CD4-positive, alpha-beta T cell (primary cell): Measurements from ENCODE around the gene TEX19. TPM values are rescaled to one million over a fixed set of nuclear protein-coding genes. Genes with fewer than 3 reads are reported as not detected.

Experiments used
- ATAC-seq: fragments of 200-7000 bp; cut with Tn5 transposase; one replicate; pipeline ENCODE4 v1.10.0; 2022; ENCODE audit warnings: mild to moderate bottlenecking; ENCODE audit not compliant: poor library complexity
- CTCF ChIA-PET: fragments of 350-600 bp; sonication (Branson Sonifier 250); formaldehyde crosslinking; loops from one replicate; lab custom pipeline; 2021; ENCODE audit warnings: antibody characterized with exemption, inconsistent platforms; lab: Charles Lee
- POLR2A ChIA-PET: fragments of 350-600 bp; sonication (Branson Sonifier 250); formaldehyde crosslinking; loops from one replicate; lab custom pipeline; 2021; ENCODE audit warnings: antibody characterized with exemption, inconsistent platforms; lab: Charles Lee
- DNase-seq, 14 experiments: peaks; one replicate each; pipeline ENCODE4 v3.0.0-alpha.2; 2013 to 2020; ENCODE audit warnings: mixed read lengths in 2 of 14
- H3K27ac ChIP-seq, 2 donors: one replicate each; pipeline versions ENCODE4 v1.5.1 to v1.7.0; 2013; ENCODE audit warnings: low read length in 2 of 2, low read depth in 1 of 2, mild to moderate bottlenecking in 1 of 2
- H3K27me3 ChIP-seq, 2 experiments: 1 replicate in 1 of 2; 2 replicates in 1 of 2; pipeline versions ENCODE4 v1.6.1 to v1.7.0; 2013; ENCODE audit warnings: low read length in 2 of 2, control low read depth in 1 of 2, mild to moderate bottlenecking in 1 of 2, moderate library complexity in 1 of 2; ENCODE audit not compliant: insufficient read depth in 2 of 2, control insufficient read depth in 1 of 2
- H3K36me3 ChIP-seq: one replicate; pipeline ENCODE4 v1.6.1; 2013; ENCODE audit warnings: low read length, control low read depth; ENCODE audit not compliant: insufficient read depth
- H3K4me1 ChIP-seq: one replicate; pipeline ENCODE4 v1.6.1; 2013; ENCODE audit warnings: low read length, control low read depth; ENCODE audit not compliant: insufficient read depth
- H3K4me3 ChIP-seq: one replicate; pipeline ENCODE4 v1.5.1; 2013; ENCODE audit warnings: mild to moderate bottlenecking, low read length, moderate library complexity
- H3K9me3 ChIP-seq, 2 experiments: 1 replicate in 1 of 2; 2 replicates in 1 of 2; pipeline versions ENCODE4 v1.6.1 to v1.7.0; 2013; ENCODE audit warnings: low read length in 2 of 2, mild to moderate bottlenecking in 2 of 2, control low read depth in 1 of 2, moderate library complexity in 1 of 2; ENCODE audit not compliant: control insufficient read depth in 1 of 2, insufficient read depth in 1 of 2
- H3K27ac Mint-ChIP-seq: one replicate; pipeline ENCODE4 v1.8.0; 2020; ENCODE audit warnings: mixed read lengths
- H3K27me3 Mint-ChIP-seq: one replicate; pipeline ENCODE4 v1.8.0; 2021; ENCODE audit warnings: mixed read lengths
- H3K36me3 Mint-ChIP-seq: one replicate; pipeline ENCODE4 v1.8.0; 2021; ENCODE audit warnings: low read depth, mixed read lengths
- H3K4me1 Mint-ChIP-seq: one replicate; pipeline ENCODE4 v1.8.0; 2021; ENCODE audit warnings: low read depth, mixed read lengths
- H3K4me3 Mint-ChIP-seq: one replicate; pipeline ENCODE4 v1.8.0; 2020; ENCODE audit warnings: mild to moderate bottlenecking, mixed read lengths
- H3K9me3 Mint-ChIP-seq: one replicate; pipeline ENCODE4 v1.8.0; 2020; ENCODE audit warnings: mixed read lengths
- intact Hi-C, 2 experiments: fragments of 100-400 bp; cut with DNase I in 1 of 2; cut with micrococcal nuclease in 1 of 2; formaldehyde crosslinking; loops; one replicate each; pipeline versions ENCODE4 v1.15.1 to v1.9.0; 2023 to 2025; cut with DNase I, micrococcal nuclease
- total RNA-seq, 174 experiments: library from RNA in 2 of 174; stranded (reverse) in 2 of 174; gene quantifications; one replicate each; pipeline ENCODE4 v1.2.3 and lab custom pipeline; 2021 to 2026
- TF ChIP-seq, protein P1 (sequence below): fragments of 200-600 bp; IDR thresholded peaks from one replicate; pipeline ENCODE4 v1.8.0; 2022; ENCODE audit warnings: antibody characterized with exemption, mild to moderate bottlenecking

The TEX19 gene
- total RNA-seq, 2 experiments from 2014 or later, result not detected

DNA sequence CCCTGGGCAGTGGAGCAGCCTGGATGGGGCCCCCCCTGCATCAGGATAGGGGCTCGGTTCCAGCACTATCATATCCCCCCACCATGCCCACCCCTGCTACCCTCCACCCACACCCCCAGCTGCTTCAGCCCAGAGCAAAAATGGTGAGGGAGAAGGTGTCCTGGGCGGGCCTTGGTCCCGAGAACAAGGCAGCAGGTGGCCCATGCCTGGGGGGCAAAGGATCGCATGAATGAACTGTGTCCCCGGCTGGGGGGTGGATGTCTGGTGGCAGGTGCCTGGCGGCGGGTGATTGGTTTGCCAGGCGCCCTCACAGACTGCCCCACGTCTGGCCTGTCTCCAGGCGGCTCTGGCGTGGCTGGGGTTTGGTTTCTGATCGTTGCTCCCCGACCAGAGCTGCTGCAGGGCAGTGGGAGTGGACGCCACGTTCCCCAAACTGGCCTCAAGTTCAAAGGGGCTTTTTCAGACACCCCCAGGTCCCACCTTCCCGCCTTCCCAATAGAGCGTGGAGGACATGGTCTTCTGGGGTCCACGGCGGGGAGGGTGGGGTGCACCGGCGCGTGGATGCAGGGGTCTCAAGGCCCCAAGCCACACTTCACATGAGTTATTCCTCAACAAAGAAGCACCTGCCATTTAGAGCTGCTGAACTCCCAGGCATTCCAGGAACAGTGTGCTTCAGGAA, 25.1 kb downstream of the TEX19 start:
- POLR2A ChIA-PET, result no interaction called here

DNA sequence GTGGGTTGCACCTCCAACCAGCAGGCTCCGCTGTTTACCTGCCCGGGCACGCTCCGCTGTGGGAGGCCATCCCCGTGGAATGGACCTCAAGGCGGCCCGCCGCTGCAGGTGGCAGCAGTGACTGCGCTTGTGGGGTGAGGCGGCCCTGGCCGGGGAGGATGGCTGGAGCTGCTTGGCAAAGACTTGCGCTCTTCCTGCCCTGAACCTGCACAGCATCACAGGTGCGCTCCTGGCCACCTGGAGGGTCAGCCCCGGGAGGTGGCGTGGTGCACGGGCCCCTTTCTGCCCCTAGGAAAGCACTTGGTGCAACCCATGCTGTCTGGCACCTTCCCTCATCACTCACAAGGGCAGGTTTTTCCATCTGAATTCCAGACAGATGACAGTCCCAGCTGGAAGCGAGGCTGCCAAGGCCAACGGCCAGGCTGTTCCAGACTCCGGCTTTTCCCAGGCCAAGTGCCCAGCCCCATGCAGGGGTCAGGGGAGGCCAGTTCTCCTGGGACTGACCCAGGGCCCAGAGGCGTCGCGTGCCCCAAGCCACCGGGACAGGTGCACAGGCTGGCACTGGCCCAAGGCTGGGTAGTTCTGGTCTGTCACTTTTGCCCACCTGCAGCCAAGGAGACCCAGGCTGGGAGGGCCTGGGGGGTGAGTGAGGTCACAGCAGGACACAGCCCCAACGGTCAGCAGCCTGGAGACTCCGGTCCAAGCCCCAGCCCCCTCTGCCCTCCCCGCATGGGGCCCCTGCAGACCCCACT, 25.9 kb downstream of the TEX19 start:
- ChIA-PET POLR2A (no interaction called here), CTCF (no interaction called here)
- Histone ChIP-seq H3K4me3 (no peak overlapping the region), H3K36me3 (no peaks in the 10 kb centered on the region), H3K27ac (no peak overlapping the region), H3K9me3 (peaks cover 0 to 5% of the 10 kb centered on the region in 2 experiments), H3K4me1 (peaks cover 12% of the 10 kb centered on the region), H3K27me3 (peaks cover 18 to 20% of the 10 kb centered on the region in 2 experiments)
- TF ChIP-seq, protein P1, sequence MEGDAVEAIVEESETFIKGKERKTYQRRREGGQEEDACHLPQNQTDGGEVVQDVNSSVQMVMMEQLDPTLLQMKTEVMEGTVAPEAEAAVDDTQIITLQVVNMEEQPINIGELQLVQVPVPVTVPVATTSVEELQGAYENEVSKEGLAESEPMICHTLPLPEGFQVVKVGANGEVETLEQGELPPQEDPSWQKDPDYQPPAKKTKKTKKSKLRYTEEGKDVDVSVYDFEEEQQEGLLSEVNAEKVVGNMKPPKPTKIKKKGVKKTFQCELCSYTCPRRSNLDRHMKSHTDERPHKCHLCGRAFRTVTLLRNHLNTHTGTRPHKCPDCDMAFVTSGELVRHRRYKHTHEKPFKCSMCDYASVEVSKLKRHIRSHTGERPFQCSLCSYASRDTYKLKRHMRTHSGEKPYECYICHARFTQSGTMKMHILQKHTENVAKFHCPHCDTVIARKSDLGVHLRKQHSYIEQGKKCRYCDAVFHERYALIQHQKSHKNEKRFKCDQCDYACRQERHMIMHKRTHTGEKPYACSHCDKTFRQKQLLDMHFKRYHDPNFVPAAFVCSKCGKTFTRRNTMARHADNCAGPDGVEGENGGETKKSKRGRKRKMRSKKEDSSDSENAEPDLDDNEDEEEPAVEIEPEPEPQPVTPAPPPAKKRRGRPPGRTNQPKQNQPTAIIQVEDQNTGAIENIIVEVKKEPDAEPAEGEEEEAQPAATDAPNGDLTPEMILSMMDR, result no peak
- Mint-ChIP-seq H3K4me3 (no peak overlapping the region), H3K27ac (no peak overlapping the region), H3K36me3 (no peaks in the 10 kb centered on the region), H3K9me3 (no peaks in the 10 kb centered on the region), H3K27me3 (peaks cover 17% of the 10 kb centered on the region), H3K4me1 (no peaks in the 10 kb centered on the region)
- DNase-seq (peak in 1 of 14 experiments; percentile 2), ATAC-seq (peak; percentile 24)
- intact Hi-C loops, result no loop called here

More for the DNA sequence above, 25.1 kb downstream of the TEX19 start:
- H3K27ac Mint-ChIP-seq, result no peak overlapping the region
- ATAC-seq (no peak), DNase-seq (peak in 1 of 14 experiments; percentile 3)
- Histone ChIP-seq H3K27me3 (peaks cover 20 to 21% of the 10 kb centered on the region in 2 experiments), H3K4me3 (no peak overlapping the region), H3K4me1 (peaks cover 12% of the 10 kb centered on the region), H3K36me3 (no peaks in the 10 kb centered on the region), H3K27ac (no peak overlapping the region), H3K9me3 (peaks cover 0 to 5% of the 10 kb centered on the region in 2 experiments)
- H3K27me3 Mint-ChIP-seq, result peaks cover 19% of the 10 kb centered on the region
- intact Hi-C loops, result no loop called here
- no peaks in the 10 kb centered on the region for H3K4me1 Mint-ChIP-seq
- CTCF ChIA-PET, result no interaction called here
- TF ChIP-seq, protein P1, result no peak
- H3K36me3 Mint-ChIP-seq, result no peaks in the 10 kb centered on the region
- H3K4me3 Mint-ChIP-seq, result no peak overlapping the region
- no peaks in the 10 kb centered on the region for H3K9me3 Mint-ChIP-seq

DNA sequence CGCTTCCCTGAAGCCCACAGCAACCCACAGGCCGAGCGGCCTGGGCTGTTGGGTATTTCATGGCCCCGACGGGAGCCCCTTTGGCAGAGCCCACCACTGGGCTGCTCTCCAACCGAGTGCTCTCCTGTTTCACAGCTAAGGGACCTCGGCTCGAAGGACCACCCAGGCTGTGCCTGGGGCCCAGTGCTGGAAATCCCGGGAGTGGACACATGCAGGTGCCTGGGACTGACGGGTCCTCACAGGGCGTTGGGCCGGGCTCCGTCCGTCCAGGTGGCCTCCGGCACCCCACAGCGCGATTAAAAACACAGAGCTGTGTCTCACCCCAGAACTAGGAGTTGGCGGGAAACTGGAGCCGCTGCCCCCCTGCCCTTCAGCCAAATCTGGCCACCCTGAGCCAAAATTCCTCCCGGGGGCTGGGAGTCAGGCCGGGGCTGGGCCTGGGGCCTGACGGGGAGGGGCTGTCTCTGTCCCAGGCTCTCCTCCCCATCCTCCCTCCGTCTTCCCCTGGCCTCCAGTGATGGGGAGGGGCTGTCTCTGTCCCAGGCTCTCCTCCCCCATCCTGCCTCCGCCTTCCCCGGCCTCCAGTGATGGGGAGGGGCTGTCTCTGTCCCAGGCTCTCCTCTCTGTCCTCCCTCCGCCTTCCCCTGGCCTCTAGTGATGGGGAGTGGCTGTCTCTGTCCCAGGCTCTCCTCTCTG, 26.7 kb downstream of the TEX19 start:
- intact Hi-C loops, result no loop called here
- CTCF ChIA-PET, result no interaction called here
- no peak for ATAC-seq

More for the DNA sequence above, 26.7 kb downstream of the TEX19 start:
- Histone ChIP-seq H3K4me3 (no peak overlapping the region), H3K27ac (no peak overlapping the region), H3K4me1 (peaks cover 12% of the 10 kb centered on the region), H3K36me3 (no peaks in the 10 kb centered on the region), H3K27me3 (peaks cover 17 to 20% of the 10 kb centered on the region in 2 experiments), H3K9me3 (peaks cover 0 to 5% of the 10 kb centered on the region in 2 experiments)
- no peaks in the 10 kb centered on the region for H3K4me1 Mint-ChIP-seq
- H3K27ac Mint-ChIP-seq, result no peak overlapping the region
- H3K9me3 Mint-ChIP-seq, result no peaks in the 10 kb centered on the region
- POLR2A ChIA-PET, result no interaction called here
- no peak overlapping the region for H3K4me3 Mint-ChIP-seq
- TF ChIP-seq, protein P1, result no peak
- H3K27me3 Mint-ChIP-seq, result peaks cover 10% of the 10 kb centered on the region
- DNase-seq, result peak in 1 of 14 experiments; percentile 4
- H3K36me3 Mint-ChIP-seq, result no peaks in the 10 kb centered on the region
